Measurements from ENCODE around the gene MRPL54.

Gene MRPL54

DNA sequence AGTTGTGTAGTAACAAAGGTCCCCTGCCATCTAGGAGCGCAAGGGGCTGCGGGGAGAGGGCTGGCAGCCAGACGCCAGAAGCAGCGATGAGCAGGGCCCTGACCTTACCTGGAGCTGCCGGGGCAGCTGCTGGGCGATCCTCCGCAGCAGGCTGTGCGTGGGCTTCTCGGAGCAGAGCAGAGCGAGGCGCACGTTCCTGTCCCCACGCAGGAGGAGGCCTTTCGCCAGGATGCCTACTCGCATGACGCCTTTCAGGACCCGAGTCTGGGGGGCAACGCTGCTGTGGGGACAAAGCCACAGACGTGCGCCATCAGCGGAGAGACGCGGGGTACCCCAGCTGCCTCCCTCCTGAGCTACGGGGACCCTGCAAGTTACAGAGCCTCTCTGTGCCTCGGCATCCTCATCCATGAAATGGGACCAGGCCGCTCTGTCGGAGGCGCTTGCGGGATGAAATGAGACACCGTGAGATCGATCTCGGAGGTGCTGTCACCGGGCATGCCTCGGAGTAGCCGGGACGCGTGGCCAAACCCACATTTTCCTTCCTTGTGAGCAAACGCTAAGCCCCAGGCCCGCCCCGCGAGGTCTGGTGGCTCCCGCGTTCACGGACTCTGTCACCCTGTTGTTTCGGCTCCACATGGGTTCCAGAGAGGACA is 54.2 kb downstream of the MRPL54 start:
- Histone ChIP-seq H3K4me1 (ENCODE audit: insufficient read depth, low read length, poor library complexity, severe bottlenecking) (peaks cover 45% of the 10 kb centered on the region), H3K27me3 (ENCODE audit: insufficient read depth, low read length, poor library complexity, severe bottlenecking) (no peaks in the 10 kb centered on the region), H3K9ac (ENCODE audit: low read depth, low read length, poor library complexity, severe bottlenecking) (no peak overlapping the region), H3K9me2 (replicated peaks; ENCODE audit: low read depth, low read length) (no peaks in the 10 kb centered on the region), H3K36me3 (ENCODE audit: insufficient read depth, low read length) (no peaks in the 10 kb centered on the region), H3K9me3 (ENCODE audit: insufficient read depth, low read depth, low read length) (no peaks in the 10 kb centered on the region), H3K79me2 (ENCODE audit: insufficient read depth, low read length) (no peaks in the 10 kb centered on the region), H3F3A (ENCODE audit: low read depth) (no peaks in the 10 kb centered on the region), H4K20me1 (ENCODE audit: insufficient read depth, low read length, poor library complexity, severe bottlenecking) (no peaks in the 10 kb centered on the region), H3K4me3 (ENCODE audit: low read length, poor library complexity, severe bottlenecking) (no peak overlapping the region), H2AFZ (ENCODE audit: low read length) (no peak overlapping the region), H3K4me2 (ENCODE audit: low read depth, low read length, poor library complexity, severe bottlenecking) (no peak overlapping the region)
- TF ChIP-seq, protein P1, sequence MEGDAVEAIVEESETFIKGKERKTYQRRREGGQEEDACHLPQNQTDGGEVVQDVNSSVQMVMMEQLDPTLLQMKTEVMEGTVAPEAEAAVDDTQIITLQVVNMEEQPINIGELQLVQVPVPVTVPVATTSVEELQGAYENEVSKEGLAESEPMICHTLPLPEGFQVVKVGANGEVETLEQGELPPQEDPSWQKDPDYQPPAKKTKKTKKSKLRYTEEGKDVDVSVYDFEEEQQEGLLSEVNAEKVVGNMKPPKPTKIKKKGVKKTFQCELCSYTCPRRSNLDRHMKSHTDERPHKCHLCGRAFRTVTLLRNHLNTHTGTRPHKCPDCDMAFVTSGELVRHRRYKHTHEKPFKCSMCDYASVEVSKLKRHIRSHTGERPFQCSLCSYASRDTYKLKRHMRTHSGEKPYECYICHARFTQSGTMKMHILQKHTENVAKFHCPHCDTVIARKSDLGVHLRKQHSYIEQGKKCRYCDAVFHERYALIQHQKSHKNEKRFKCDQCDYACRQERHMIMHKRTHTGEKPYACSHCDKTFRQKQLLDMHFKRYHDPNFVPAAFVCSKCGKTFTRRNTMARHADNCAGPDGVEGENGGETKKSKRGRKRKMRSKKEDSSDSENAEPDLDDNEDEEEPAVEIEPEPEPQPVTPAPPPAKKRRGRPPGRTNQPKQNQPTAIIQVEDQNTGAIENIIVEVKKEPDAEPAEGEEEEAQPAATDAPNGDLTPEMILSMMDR (conservative IDR thresholded peaks at IDR 0.05; ENCODE audit: low read length): no peak
- TF ChIP-seq EZH2phosphoT487 (IDR thresholded peaks at IDR 0.05; ENCODE audit: borderline replicate concordance): no peak

All from Loucy (cell line).